Liver (tissue), 9 donors: Measurements from ENCODE around the gene STEAP3. TPM values are rescaled to one million over a fixed set of nuclear protein-coding genes. Genes with fewer than 3 reads are reported as not detected.

ENCODE experiments used
- DNase-seq: peaks from one replicate; pipeline ENCODE4 v3.0.0-alpha.2; 2017; ENCODE audit warnings: low spot score
- H3K27ac ChIP-seq, 2 donors: one replicate each; pipeline ENCODE4 v1.7.0; 2013; ENCODE audit warnings: inconsistent platforms in 2 of 2, low read length in 2 of 2, control low read depth in 1 of 2, low read depth in 1 of 2, mild to moderate bottlenecking in 1 of 2
- H3K27me3 ChIP-seq, 4 donors: one replicate each; pipeline versions ENCODE4 v1.6.1 to v1.7.0; 2013; ENCODE audit warnings: low read length in 3 of 4, inconsistent platforms in 1 of 4, mild to moderate bottlenecking in 1 of 4, moderate library complexity in 1 of 4; ENCODE audit not compliant: control insufficient read depth in 4 of 4, insufficient read depth in 4 of 4
- H3K36me3 ChIP-seq, 4 donors: one replicate each; pipeline versions ENCODE4 v1.6.1 to v1.7.0; 2013; ENCODE audit warnings: low read length in 3 of 4, mild to moderate bottlenecking in 3 of 4, low read depth in 1 of 4, moderate library complexity in 1 of 4; ENCODE audit not compliant: control insufficient read depth in 4 of 4, insufficient read depth in 3 of 4
- H3K4me1 ChIP-seq, 4 donors: one replicate each; pipeline versions ENCODE4 v1.6.1 to v1.7.0; 2013; ENCODE audit warnings: low read length in 3 of 4, mild to moderate bottlenecking in 3 of 4, moderate library complexity in 1 of 4; ENCODE audit not compliant: control insufficient read depth in 4 of 4, insufficient read depth in 4 of 4
- H3K4me3 ChIP-seq, 3 donors: one replicate each; pipeline versions ENCODE4 v1.6.1 to v1.7.0; 2013; ENCODE audit warnings: low read length in 3 of 3, control low read depth in 1 of 3, low read depth in 1 of 3, mild to moderate bottlenecking in 1 of 3
- H3K9ac ChIP-seq, 2 donors: one replicate each; pipeline ENCODE4 v1.7.0; 2013; ENCODE audit warnings: low read length in 2 of 2, mild to moderate bottlenecking in 2 of 2, moderate library complexity in 2 of 2, control low read depth in 1 of 2, low read depth in 1 of 2
- H3K9me3 ChIP-seq, 4 donors: one replicate each; pipeline versions ENCODE4 v1.6.1 to v1.7.0; 2013; ENCODE audit warnings: low read length in 3 of 4; ENCODE audit not compliant: control insufficient read depth in 4 of 4
- ATF3 ChIP-seq: IDR thresholded peaks from 2 replicates; pipeline ENCODE4 v1.6.1; 2016; ENCODE audit warnings: antibody characterized with exemption
- EGR1 ChIP-seq, 2 donors: IDR thresholded peaks; 2 replicates each; pipeline ENCODE4 v1.6.1; 2016 to 2018; ENCODE audit warnings: antibody characterized with exemption in 2 of 2, low read depth in 2 of 2
- FOXA2 ChIP-seq: IDR thresholded peaks from 2 replicates; pipeline ENCODE4 v1.6.1; 2016; ENCODE audit warnings: antibody characterized with exemption
- GABPA ChIP-seq, 2 donors: IDR thresholded peaks in 1 of 2; conservative IDR thresholded peaks in 1 of 2; 2 replicates each; pipeline ENCODE4 v1.6.1; 2016; ENCODE audit warnings: antibody characterized with exemption in 2 of 2, mild to moderate bottlenecking in 1 of 2, moderate library complexity in 1 of 2
- HNF4A ChIP-seq, 2 donors: conservative IDR thresholded peaks; 2 replicates each; pipeline ENCODE4 v1.6.1; 2016; ENCODE audit warnings: antibody characterized with exemption in 2 of 2, mild to moderate bottlenecking in 2 of 2
- HNF4G ChIP-seq: IDR thresholded peaks from 2 replicates; pipeline ENCODE4 v1.6.1; 2016; ENCODE audit warnings: antibody characterized with exemption
- JUND ChIP-seq, 2 donors: IDR thresholded peaks; 2 replicates each; pipeline ENCODE4 v1.6.1; 2016; ENCODE audit warnings: antibody characterized with exemption in 2 of 2
- NR2F2 ChIP-seq: IDR thresholded peaks from 2 replicates; pipeline ENCODE4 v1.6.1; 2016; ENCODE audit warnings: antibody characterized with exemption
- RAD21 ChIP-seq, 2 donors: IDR thresholded peaks; 2 replicates each; pipeline ENCODE4 v1.6.1; 2016; ENCODE audit warnings: antibody characterized with exemption in 2 of 2, mild to moderate bottlenecking in 2 of 2
- RXRA ChIP-seq, 2 donors: IDR thresholded peaks; 2 replicates each; pipeline ENCODE4 v1.6.1; 2017 to 2018; ENCODE audit warnings: antibody characterized with exemption in 2 of 2, mild to moderate bottlenecking in 1 of 2
- SP1 ChIP-seq: IDR thresholded peaks from 2 replicates; pipeline ENCODE4 v1.6.1; 2018; ENCODE audit warnings: antibody characterized with exemption, mild to moderate bottlenecking
- TAF1 ChIP-seq: conservative IDR thresholded peaks from 2 replicates; pipeline ENCODE4 v1.6.1; 2016; ENCODE audit warnings: antibody characterized with exemption, mild to moderate bottlenecking
- YY1 ChIP-seq: IDR thresholded peaks from 2 replicates; pipeline ENCODE4 v1.6.1; 2016; ENCODE audit warnings: antibody characterized with exemption, mild to moderate bottlenecking
- ZBTB33 ChIP-seq: IDR thresholded peaks from 2 replicates; pipeline ENCODE4 v1.6.1; 2016; ENCODE audit warnings: antibody characterized with exemption
- WGBS: extraction: QIAGEN DNeasy Blood & Tissue Kit; methylation state at CpG from one replicate; pipeline ENCODE4 v1.1.7; 2013; 5-methylcytosine and 5-hydroxymethylcytosine counted together
- polyA plus RNA-seq, 2 donors: library from polyadenylated mRNA; stranded (reverse) in 1 of 2; unstranded in 1 of 2; fragments of 200-250 nt in 1 of 2; fragments of >200 nt in 1 of 2; fragmentation: Nextera tagmentation in 1 of 2; extraction: Ambion mirVana in 1 of 2; gene quantifications; one replicate each; pipeline versions ENCODE4 v1.2.1 to v1.2.3, GENCODE V29; 2013 to 2015
- total RNA-seq, 2 donors: library from RNA; depleted of rRNA; stranded (reverse); fragments of >200 nt; gene quantifications; one replicate each; pipeline ENCODE4 v1.2.3, GENCODE V29; 2014
- TF ChIP-seq, protein P1 (sequence below): fragments of 150-350 bp; IDR thresholded peaks from 2 replicates; pipeline ENCODE4 v1.5.1; 2017; ENCODE audit warnings: improper control_type of control experiment, low read depth, low read length; ENCODE audit not compliant: missing input control
- TF ChIP-seq, protein P2 (sequence below): IDR thresholded peaks from 2 replicates; pipeline ENCODE4 v1.6.1; 2016; ENCODE audit warnings: antibody characterized with exemption, mild to moderate bottlenecking
- TF ChIP-seq, protein P3 (sequence below): IDR thresholded peaks from 2 replicates; pipeline ENCODE4 v1.6.1; 2016; ENCODE audit warnings: antibody characterized with exemption
- donor health status: healthy.
- donor health status: healthy.
- donor health status: healthy.
- donor health status: healthy.
- donor health status: healthy.

Gene STEAP3
- total and polyA plus RNA-seq, 4 donors, result 44.4 to 158 (median 113) TPM

- peak in 1 of 2 donors; percentile 68 for TF ChIP-seq EGR1 (IDR thresholded peaks at IDR 0.05; ENCODE audit: low read depth in 2 of 2)
- TF ChIP-seq NR2F2, result no peak
- TF ChIP-seq, protein P1, sequence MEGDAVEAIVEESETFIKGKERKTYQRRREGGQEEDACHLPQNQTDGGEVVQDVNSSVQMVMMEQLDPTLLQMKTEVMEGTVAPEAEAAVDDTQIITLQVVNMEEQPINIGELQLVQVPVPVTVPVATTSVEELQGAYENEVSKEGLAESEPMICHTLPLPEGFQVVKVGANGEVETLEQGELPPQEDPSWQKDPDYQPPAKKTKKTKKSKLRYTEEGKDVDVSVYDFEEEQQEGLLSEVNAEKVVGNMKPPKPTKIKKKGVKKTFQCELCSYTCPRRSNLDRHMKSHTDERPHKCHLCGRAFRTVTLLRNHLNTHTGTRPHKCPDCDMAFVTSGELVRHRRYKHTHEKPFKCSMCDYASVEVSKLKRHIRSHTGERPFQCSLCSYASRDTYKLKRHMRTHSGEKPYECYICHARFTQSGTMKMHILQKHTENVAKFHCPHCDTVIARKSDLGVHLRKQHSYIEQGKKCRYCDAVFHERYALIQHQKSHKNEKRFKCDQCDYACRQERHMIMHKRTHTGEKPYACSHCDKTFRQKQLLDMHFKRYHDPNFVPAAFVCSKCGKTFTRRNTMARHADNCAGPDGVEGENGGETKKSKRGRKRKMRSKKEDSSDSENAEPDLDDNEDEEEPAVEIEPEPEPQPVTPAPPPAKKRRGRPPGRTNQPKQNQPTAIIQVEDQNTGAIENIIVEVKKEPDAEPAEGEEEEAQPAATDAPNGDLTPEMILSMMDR, result peak; percentile 44
- TF ChIP-seq RXRA (IDR thresholded peaks at IDR 0.05), result peak; percentile 99
Measured at GRCh38 chr2:119218478-119219064, 5.1 kb upstream of the STEAP3 start (continued).

- Histone ChIP-seq H3K27me3 (no peaks in the 10 kb centered on the region), H3K4me1 (peaks cover 10 to 63% (median 54%) of the 10 kb centered on the region in 4 donors), H3K9ac (no peak overlapping the region), H3K4me3 (no peak overlapping the region), H3K9me3 (no peaks in the 10 kb centered on the region), H3K36me3 (no peaks in the 10 kb centered on the region), H3K27ac (peak overlapping the region in 1 of 2 donors; percentile 23)
- WGBS, result 54% methylated on average over 6 of the region's 6 CpGs
- no peak for TF ChIP-seq YY1
- TF ChIP-seq FOXA2, result no peak
- TF ChIP-seq HNF4A (conservative IDR thresholded peaks at IDR 0.05), result no peak
- no peak for TF ChIP-seq TAF1
- no peak for TF ChIP-seq HNF4G
- TF ChIP-seq, protein P2, sequence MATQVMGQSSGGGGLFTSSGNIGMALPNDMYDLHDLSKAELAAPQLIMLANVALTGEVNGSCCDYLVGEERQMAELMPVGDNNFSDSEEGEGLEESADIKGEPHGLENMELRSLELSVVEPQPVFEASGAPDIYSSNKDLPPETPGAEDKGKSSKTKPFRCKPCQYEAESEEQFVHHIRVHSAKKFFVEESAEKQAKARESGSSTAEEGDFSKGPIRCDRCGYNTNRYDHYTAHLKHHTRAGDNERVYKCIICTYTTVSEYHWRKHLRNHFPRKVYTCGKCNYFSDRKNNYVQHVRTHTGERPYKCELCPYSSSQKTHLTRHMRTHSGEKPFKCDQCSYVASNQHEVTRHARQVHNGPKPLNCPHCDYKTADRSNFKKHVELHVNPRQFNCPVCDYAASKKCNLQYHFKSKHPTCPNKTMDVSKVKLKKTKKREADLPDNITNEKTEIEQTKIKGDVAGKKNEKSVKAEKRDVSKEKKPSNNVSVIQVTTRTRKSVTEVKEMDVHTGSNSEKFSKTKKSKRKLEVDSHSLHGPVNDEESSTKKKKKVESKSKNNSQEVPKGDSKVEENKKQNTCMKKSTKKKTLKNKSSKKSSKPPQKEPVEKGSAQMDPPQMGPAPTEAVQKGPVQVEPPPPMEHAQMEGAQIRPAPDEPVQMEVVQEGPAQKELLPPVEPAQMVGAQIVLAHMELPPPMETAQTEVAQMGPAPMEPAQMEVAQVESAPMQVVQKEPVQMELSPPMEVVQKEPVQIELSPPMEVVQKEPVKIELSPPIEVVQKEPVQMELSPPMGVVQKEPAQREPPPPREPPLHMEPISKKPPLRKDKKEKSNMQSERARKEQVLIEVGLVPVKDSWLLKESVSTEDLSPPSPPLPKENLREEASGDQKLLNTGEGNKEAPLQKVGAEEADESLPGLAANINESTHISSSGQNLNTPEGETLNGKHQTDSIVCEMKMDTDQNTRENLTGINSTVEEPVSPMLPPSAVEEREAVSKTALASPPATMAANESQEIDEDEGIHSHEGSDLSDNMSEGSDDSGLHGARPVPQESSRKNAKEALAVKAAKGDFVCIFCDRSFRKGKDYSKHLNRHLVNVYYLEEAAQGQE, result no peak
- TF ChIP-seq RXRA (IDR thresholded peaks at IDR 0.05), result no peak
- TF ChIP-seq, protein P3, sequence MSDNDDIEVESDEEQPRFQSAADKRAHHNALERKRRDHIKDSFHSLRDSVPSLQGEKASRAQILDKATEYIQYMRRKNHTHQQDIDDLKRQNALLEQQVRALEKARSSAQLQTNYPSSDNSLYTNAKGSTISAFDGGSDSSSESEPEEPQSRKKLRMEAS, result no peak
- TF ChIP-seq, protein P1, result no peak
- no peak for TF ChIP-seq SP1
- TF ChIP-seq JUND (IDR thresholded peaks at IDR 0.05), result no peak
- no peak for TF ChIP-seq ZBTB33
- TF ChIP-seq ATF3, result no peak
- TF ChIP-seq GABPA (IDR thresholded peaks at IDR 0.05 in 1 of 2, conservative IDR thresholded peaks at IDR 0.05 in 1 of 2), result no peak
- no peak for TF ChIP-seq NR2F2
- TF ChIP-seq EGR1 (IDR thresholded peaks at IDR 0.05; ENCODE audit: low read depth in 2 of 2), result no peak
- no peak for TF ChIP-seq RAD21 (IDR thresholded peaks at IDR 0.05)
- DNase-seq, result no peak
Measured at GRCh38 chr2:119219873-119220272, 3.8 kb upstream of the STEAP3 start.
